H1 (cell line): ENCODE results near the gene KIZ. TPM values are rescaled to one million over a fixed set of nuclear protein-coding genes. Genes with fewer than 3 reads are reported as not detected.

Source experiments
- CTCF ChIA-PET: fragments of 300-600 bp; sonication (Branson Sonifier 250); formaldehyde crosslinking; loops from one replicate; lab custom pipeline; 2021; ENCODE audit not compliant: partially characterized antibody; lab: Charles Lee
- POLR2A ChIA-PET: fragments of 300-600 bp; sonication (Branson Sonifier 250); formaldehyde crosslinking; loops from one replicate; lab custom pipeline; 2021; ENCODE audit warnings: inconsistent platforms; ENCODE audit not compliant: partially characterized antibody; lab: Charles Lee
- DNase-seq, 2 experiments: peaks; one replicate each; pipeline versions ENCODE4 v3.0.0 to v3.0.0-alpha.2; 2010 to 2022; ENCODE audit warnings: low spot score in 2 of 2, low read depth in 1 of 2, mixed read lengths in 1 of 2
- FAIRE-seq: peaks from 2 replicates; lab custom pipeline; 2011; peaks lifted over from hg19 to GRCh38; lab: Jason Lieb, UNC
- H2AFZ ChIP-seq: 2 replicates; pipeline ENCODE4 v1.8.1; 2012; ENCODE audit warnings: low read length, inconsistent platforms
- H2AK5ac ChIP-seq: 2 replicates; pipeline ENCODE4 v1.6.1; 2013; ENCODE audit warnings: low read depth, low read length
- H2BK120ac ChIP-seq: replicated peaks from 2 replicates; pipeline ENCODE3; 2013; ENCODE audit warnings: low read depth, low read length, inconsistent platforms
- H2BK12ac ChIP-seq: 2 replicates; pipeline ENCODE4 v1.6.1; 2013; ENCODE audit warnings: low read depth, low read length
- H2BK15ac ChIP-seq: 2 replicates; pipeline ENCODE4 v1.6.1; 2013; ENCODE audit warnings: low read length
- H2BK20ac ChIP-seq: 2 replicates; pipeline ENCODE4 v1.6.1; 2013; ENCODE audit warnings: low read length
- H2BK5ac ChIP-seq: 2 replicates; pipeline ENCODE4 v1.6.1; 2013; ENCODE audit warnings: low read depth, low read length
- H3K14ac ChIP-seq: 2 replicates; pipeline ENCODE4 v1.6.1; 2013; ENCODE audit warnings: inconsistent platforms; ENCODE audit not compliant: insufficient read length
- H3K18ac ChIP-seq: 2 replicates; pipeline ENCODE4 v1.6.1; 2013; ENCODE audit warnings: low read length; ENCODE audit errors: extremely low read depth
- H3K23ac ChIP-seq: 2 replicates; pipeline ENCODE4 v1.6.1; 2013; ENCODE audit warnings: inconsistent platforms; ENCODE audit not compliant: insufficient read length
- H3K23me2 ChIP-seq: 2 replicates; pipeline ENCODE4 v1.6.1; 2013; ENCODE audit warnings: low read depth, low read length
- H3K27ac ChIP-seq: 2 replicates; pipeline ENCODE4 v1.6.1; 2011; ENCODE audit warnings: low read depth, low read length, inconsistent platforms
- H3K27me3 ChIP-seq, 4 experiments: replicated peaks in 1 of 4; 1 replicate in 1 of 4; 2 replicates in 3 of 4; pipeline versions ENCODE4 v1.6.1 to v1.8.1; 2011 to 2013; ENCODE audit warnings: low read length in 3 of 4, mild to moderate bottlenecking in 3 of 4, inconsistent platforms in 2 of 4, mixed read lengths in 2 of 4, moderate library complexity in 1 of 4; ENCODE audit not compliant: control insufficient read depth in 3 of 4, insufficient read depth in 3 of 4; ENCODE audit errors: extremely low read depth in 1 of 4
- H3K36me3 ChIP-seq, 4 experiments: 2 replicates each; pipeline versions ENCODE4 v1.6.1 to v1.8.1; 2011 to 2013; ENCODE audit warnings: mild to moderate bottlenecking in 4 of 4, low read length in 3 of 4, moderate library complexity in 2 of 4, control low read depth in 1 of 4, inconsistent platforms in 1 of 4; ENCODE audit not compliant: insufficient read depth in 4 of 4, control insufficient read depth in 2 of 4
- H3K4ac ChIP-seq: replicated peaks from 2 replicates; pipeline ENCODE3; 2013; ENCODE audit warnings: low read length, low read depth, mixed read lengths, inconsistent platforms; ENCODE audit not compliant: insufficient read length
- H3K4me1 ChIP-seq, 4 experiments: replicated peaks in 1 of 4; 1 replicate in 1 of 4; 2 replicates in 3 of 4; pipeline versions ENCODE4 v1.6.1 to v1.8.1; 2011 to 2013; ENCODE audit warnings: low read length in 3 of 4, inconsistent platforms in 2 of 4, mixed read lengths in 1 of 4; ENCODE audit not compliant: insufficient read depth in 4 of 4, control insufficient read depth in 3 of 4
- H3K4me2 ChIP-seq, 2 experiments: 2 replicates each; pipeline versions ENCODE4 v1.6.1 to v1.8.1; 2011 to 2013; ENCODE audit warnings: low read depth in 2 of 2, low read length in 2 of 2, control low read depth in 1 of 2, inconsistent platforms in 1 of 2, mild to moderate bottlenecking in 1 of 2; ENCODE audit not compliant: insufficient read depth in 1 of 2
- H3K4me3 ChIP-seq, 4 experiments: fragments of 200-600, 300-600 bp in 1 of 4; sonication (generic), shearing (Covaris generic), sonication (Bioruptor Twin) in 1 of 4; 2 replicates each; pipeline versions ENCODE4 v1.5.1 to v1.8.1; 2011 to 2016; ENCODE audit warnings: low read length in 4 of 4, low read depth in 3 of 4, control low read depth in 2 of 4, inconsistent platforms in 2 of 4, mild to moderate bottlenecking in 2 of 4, mixed read lengths in 1 of 4, moderate library complexity in 1 of 4; ENCODE audit not compliant: insufficient read depth in 2 of 4; ENCODE audit errors: extremely low read depth in 1 of 4
- H3K56ac ChIP-seq: replicated peaks from 2 replicates; pipeline ENCODE3; 2013; ENCODE audit warnings: low read depth, mild to moderate bottlenecking, mixed read lengths, low read length, inconsistent platforms; ENCODE audit not compliant: insufficient read length
- H3K79me1 ChIP-seq: 2 replicates; pipeline ENCODE4 v1.6.1; 2013; ENCODE audit warnings: low read depth, low read length, control low read depth
- H3K79me2 ChIP-seq, 2 experiments: 2 replicates each; pipeline versions ENCODE4 v1.6.1 to v1.8.1; 2012 to 2013; ENCODE audit warnings: low read length in 2 of 2, mild to moderate bottlenecking in 2 of 2, inconsistent platforms in 1 of 2; ENCODE audit not compliant: insufficient read depth in 2 of 2, control insufficient read depth in 1 of 2
- H3K9ac ChIP-seq, 4 experiments: replicated peaks in 1 of 4; 1 replicate in 1 of 4; 2 replicates in 3 of 4; pipeline versions ENCODE4 v1.6.1 to v1.8.1; 2011 to 2013; ENCODE audit warnings: low read depth in 3 of 4, low read length in 3 of 4, control low read depth in 2 of 4, mild to moderate bottlenecking in 2 of 4, moderate library complexity in 2 of 4, inconsistent platforms in 1 of 4; ENCODE audit errors: extremely low read depth in 1 of 4
- H3K9me3 ChIP-seq, 2 experiments: 2 replicates each; pipeline versions ENCODE4 v1.6.1 to v1.8.1; 2012 to 2013; ENCODE audit warnings: mild to moderate bottlenecking in 2 of 2, moderate library complexity in 2 of 2, control low read depth in 1 of 2, inconsistent platforms in 1 of 2, low read depth in 1 of 2, low read length in 1 of 2, mixed read lengths in 1 of 2; ENCODE audit not compliant: insufficient read depth in 2 of 2
- H4K20me1 ChIP-seq, 2 experiments: replicated peaks in 1 of 2; 2 replicates each; pipeline versions ENCODE3 to v1.8.1; 2011 to 2013; ENCODE audit warnings: inconsistent platforms in 2 of 2, low read length in 2 of 2, mild to moderate bottlenecking in 1 of 2; ENCODE audit not compliant: insufficient read depth in 2 of 2, control insufficient read depth in 1 of 2
- H4K5ac ChIP-seq: 2 replicates; pipeline ENCODE4 v1.6.1; 2013; ENCODE audit warnings: low read length, low read depth, mixed read lengths, inconsistent platforms; ENCODE audit not compliant: insufficient read length
- H4K8ac ChIP-seq: 2 replicates; pipeline ENCODE4 v1.8.0; 2013; ENCODE audit warnings: mild to moderate bottlenecking, moderate library complexity, low read length, inconsistent platforms; ENCODE audit not compliant: insufficient read depth; ENCODE audit errors: extremely low read depth
- H4K91ac ChIP-seq: replicated peaks from 2 replicates; pipeline ENCODE3; 2013; ENCODE audit warnings: low read length, mixed read lengths, inconsistent platforms; ENCODE audit not compliant: insufficient read length
- CHD2 ChIP-seq: IDR thresholded peaks from 2 replicates; pipeline ENCODE4 v1.6.1; 2012; ENCODE audit warnings: low read length, improper control_type of control experiment
- HDAC6 ChIP-seq: IDR thresholded peaks from one replicate; pipeline ENCODE4 v1.7.1; 2012; ENCODE audit warnings: low read depth, mild to moderate bottlenecking, inconsistent platforms, low read length, moderate library complexity
- POLR2AphosphoS5 ChIP-seq: IDR thresholded peaks from 2 replicates; pipeline ENCODE4 v1.6.1; 2011; ENCODE audit warnings: low read depth, low read length
- WGBS, 2 experiments: shearing (Covaris generic) in 1 of 2; methylation state at CpG; one replicate each; pipeline versions ENCODE4 v1.1.6 to v1.1.7; 2013 to 2015; ENCODE audit warnings: low lambda C conversion rate in 2 of 2, mixed read lengths in 2 of 2, inconsistent platforms in 1 of 2, low coverage in 1 of 2, missing lambda C conversion rate in 1 of 2; ENCODE audit not compliant: insufficient replicate concordance in 2 of 2, insufficient coverage in 1 of 2, insufficient read length in 1 of 2; ENCODE audit errors: extremely low coverage in 1 of 2, missing lambda C conversion rate in 1 of 2; 5-methylcytosine and 5-hydroxymethylcytosine counted together
- polyA plus RNA-seq, 7 experiments: library from polyadenylated mRNA; depleted of rRNA in 3 of 7; stranded (reverse) in 5 of 7; unstranded in 2 of 7; fragments of >200 nt in 5 of 7; fragments of 200-250 nt in 2 of 7; gene quantifications; 1 replicate in 5 of 7; 2 replicates in 1 of 7; 4 replicates in 1 of 7; pipeline versions ENCODE4 v1.2.1 to v1.2.3, GENCODE V29; 2011 to 2013; ENCODE audit warnings: missing spikeins in 2 of 7, mixed read lengths in 2 of 7
- total RNA-seq: library from RNA; stranded (reverse); fragmentation: NEBNext Ultra II Directional; extraction: Animal tissue kit (Norgen Biotek cat#: 25700); gene quantifications from 2 replicates; pipeline ENCODE4 v1.2.1, GENCODE V29; 2021

Gene KIZ
- total and polyA plus RNA-seq, 2 of the 8 experiments (the other 6 are each of a cell fraction or from before 2014, with no cell fraction given), result 13.0 to 51.7 TPM

- no peak overlapping the region for H3K14ac ChIP-seq
- no peaks in the 10 kb centered on the region for H3K4me1 ChIP-seq
- WGBS, 2 experiments, result 89% methylated on average over 6 of the region's 6 CpGs; no CpG with 5 or more reads in 1 of the 2 experiments
- H3K23me2 ChIP-seq, result no peaks in the 10 kb centered on the region
- H4K5ac ChIP-seq, result no peak overlapping the region
- H3K4me2 ChIP-seq, result no peak overlapping the region
- TF ChIP-seq POLR2AphosphoS5 (no peak), HDAC6 (no peak), CHD2 (no peak)
- ChIA-PET CTCF (interaction anchor here (1.4 kb wide), 1 partner anchor 8 kb away, joined by 3 read pairs; no protein-coding TSS in a partner anchor), POLR2A (interaction anchor here (1.3 kb wide), 1 partner anchor 14 kb away, joined by 3 read pairs; no protein-coding TSS in a partner anchor)
- H2BK5ac ChIP-seq, result no peak overlapping the region
- H2BK12ac ChIP-seq, result no peak overlapping the region
- no peak overlapping the region for H2AK5ac ChIP-seq
- H3K36me3 ChIP-seq, result no peaks in the 10 kb centered on the region
- no peak overlapping the region for H3K27ac ChIP-seq
- H2BK120ac ChIP-seq, result no peak overlapping the region
- no peaks in the 10 kb centered on the region for H3K79me2 ChIP-seq
- H3K79me1 ChIP-seq, result no peaks in the 10 kb centered on the region
- no peak overlapping the region for H3K18ac ChIP-seq
- H3K23ac ChIP-seq, result no peak overlapping the region
- H3K4me3 ChIP-seq, result no peak overlapping the region
- no peaks in the 10 kb centered on the region for H3K27me3 ChIP-seq
- H3K56ac ChIP-seq, result no peak overlapping the region
- H2BK20ac ChIP-seq, result no peak overlapping the region
- no peak overlapping the region for H2BK15ac ChIP-seq
- no peak for DNase-seq
- H3K9me3 ChIP-seq, result no peaks in the 10 kb centered on the region
- no peak overlapping the region for H4K91ac ChIP-seq
- no peak for FAIRE-seq
- no peaks in the 10 kb centered on the region for H4K20me1 ChIP-seq
- H2AFZ ChIP-seq, result no peak overlapping the region
- no peak overlapping the region for H3K4ac ChIP-seq
- H4K8ac ChIP-seq, result no peak overlapping the region
- H3K9ac ChIP-seq, result no peak overlapping the region
Observed at GRCh38 chr20:21258411-21258810, 132.5 kb downstream of the KIZ start.
